Natural killer cell (primary cell): ENCODE measurements around the gene ZC3H14. TPM values are rescaled to one million over a fixed set of nuclear protein-coding genes. Genes with fewer than 3 reads are reported as not detected.

ENCODE experiments used
- ATAC-seq, 3 donors: fragments of 150-1000 bp in 2 of 3; fragments of 200-7000 bp in 1 of 3; cut with Tn5 transposase; 1 replicate in 1 of 3; 2 replicates in 2 of 3; pipeline ENCODE4 v1.10.0; 2021; ENCODE audit warnings: mild to moderate bottlenecking in 2 of 3, moderate library complexity in 2 of 3
- DNase-seq, 2 donors: peaks; one replicate each; pipeline versions ENCODE4 v3.0.0 to v3.0.0-alpha.2; 2013 to 2021; ENCODE audit warnings: mixed read lengths in 1 of 2
- H3K27ac ChIP-seq: one replicate; pipeline ENCODE4 v1.5.1; 2013; ENCODE audit warnings: mild to moderate bottlenecking, low read length
- H3K27me3 ChIP-seq: one replicate; pipeline ENCODE4 v1.6.1; 2013; ENCODE audit warnings: low read length; ENCODE audit not compliant: control insufficient read depth, insufficient read depth
- H3K36me3 ChIP-seq: one replicate; pipeline ENCODE4 v1.6.1; 2013; ENCODE audit warnings: low read length; ENCODE audit not compliant: control insufficient read depth, insufficient read depth
- H3K4me1 ChIP-seq: one replicate; pipeline ENCODE4 v1.6.1; 2013; ENCODE audit warnings: low read length; ENCODE audit not compliant: control insufficient read depth, insufficient read depth
- H3K4me3 ChIP-seq: one replicate; pipeline ENCODE4 v1.5.1; 2013; ENCODE audit warnings: low read length
- H3K9me3 ChIP-seq: one replicate; pipeline ENCODE4 v1.6.1; 2013; ENCODE audit warnings: low read length; ENCODE audit not compliant: control insufficient read depth, insufficient read depth
- H3K27ac Mint-ChIP-seq, 2 donors: one replicate each; pipeline ENCODE4 v1.8.0; 2022; ENCODE audit warnings: mild to moderate bottlenecking in 2 of 2, mixed read lengths in 2 of 2, moderate library complexity in 1 of 2
- H3K27me3 Mint-ChIP-seq, 2 donors: one replicate each; pipeline ENCODE4 v1.8.0; 2022; ENCODE audit warnings: low read depth in 2 of 2, mixed read lengths in 2 of 2
- H3K36me3 Mint-ChIP-seq: one replicate; pipeline ENCODE4 v1.8.0; 2022; ENCODE audit warnings: mixed read lengths
- H3K4me1 Mint-ChIP-seq, 2 donors: one replicate each; pipeline ENCODE4 v1.8.0; 2022; ENCODE audit warnings: mixed read lengths in 2 of 2
- H3K4me3 Mint-ChIP-seq: one replicate; pipeline ENCODE4 v1.8.0; 2022; ENCODE audit warnings: mild to moderate bottlenecking, moderate library complexity, mixed read lengths
- H3K9me3 Mint-ChIP-seq, 2 donors: one replicate each; pipeline ENCODE4 v1.8.0; 2022; ENCODE audit warnings: mixed read lengths in 2 of 2
- CTCF ChIP-seq: fragments of 200-600 bp; IDR thresholded peaks from one replicate; pipeline ENCODE4 v1.8.0; 2022; ENCODE audit warnings: antibody characterized with exemption
- WGBS: methylation state at CpG from one replicate; pipeline ENCODE4 v1.1.7; 2013; ENCODE audit warnings: missing lambda C conversion rate; ENCODE audit not compliant: insufficient coverage; 5-methylcytosine and 5-hydroxymethylcytosine counted together
- intact Hi-C: fragments of 100-400 bp; cut with micrococcal nuclease; formaldehyde crosslinking; loops from one replicate; pipeline ENCODE4 v1.14.2; 2022
- total RNA-seq, 4 donors: library from RNA; stranded (reverse); fragments of 120-200 nt in 1 of 4; gene quantifications; one replicate each; pipeline versions ENCODE4 v1.2.3 to v1.2.4, GENCODE V29; 2013 to 2022

ZC3H14 gene
- total RNA-seq, 3 donors from 2014 or later (not counting 1 experiment from before 2014, with no cell fraction given) = 44.1 to 54.5 (median 53.4) TPM

GRCh38 chr14:88535813-88536212 is 27.0 kb upstream of the ZC3H14 start:
- H3K9me3 Mint-ChIP-seq = no peaks in the 10 kb centered on the region
- Histone ChIP-seq H3K27ac (no peak overlapping the region), H3K27me3 (no peaks in the 10 kb centered on the region), H3K9me3 (no peaks in the 10 kb centered on the region), H3K36me3 (no peaks in the 10 kb centered on the region), H3K4me1 (no peaks in the 10 kb centered on the region), H3K4me3 (no peak overlapping the region)
- H3K36me3 Mint-ChIP-seq = no peaks in the 10 kb centered on the region
- no peaks in the 10 kb centered on the region for H3K4me1 Mint-ChIP-seq
- peaks cover 5 to 24% of the 10 kb centered on the region in 2 donors for H3K27me3 Mint-ChIP-seq
- intact Hi-C loops = no loop called here
- H3K4me3 Mint-ChIP-seq = no peak overlapping the region
- no peak for ATAC-seq
- no peak for DNase-seq
- no peak for TF ChIP-seq CTCF
- WGBS = 72% methylated on average over 4 of the region's 4 CpGs
- H3K27ac Mint-ChIP-seq = no peak overlapping the region

DNA sequence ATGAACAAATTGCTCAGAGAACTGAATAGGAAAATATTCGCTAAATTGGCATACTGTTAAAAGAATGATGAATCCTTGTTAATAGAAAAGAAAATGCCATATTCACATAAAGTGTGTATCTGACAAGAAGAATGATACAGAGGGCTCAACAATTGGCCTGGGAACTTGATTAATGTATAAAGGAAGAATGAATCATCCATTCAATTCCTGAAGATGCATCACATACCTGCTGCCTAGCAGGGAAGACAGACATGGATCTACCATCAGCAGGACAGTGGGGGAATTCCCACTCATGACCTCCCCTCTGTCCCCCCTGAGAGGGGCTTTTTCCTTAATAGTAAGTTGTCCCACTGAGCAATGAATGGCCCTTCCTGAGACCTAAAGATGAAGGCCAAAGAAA is 21.5 kb upstream of the ZC3H14 start:
- 100% methylated on average over 1 of the region's 1 CpG for WGBS
- no peaks in the 10 kb centered on the region for H3K27me3 ChIP-seq
- DNase-seq (no peak), ATAC-seq (no peak)
- no peak overlapping the region for H3K4me3 Mint-ChIP-seq
- intact Hi-C loops = no loop called here
- H3K36me3 Mint-ChIP-seq = no peaks in the 10 kb centered on the region
- H3K9me3 Mint-ChIP-seq = no peaks in the 10 kb centered on the region
- no peaks in the 10 kb centered on the region for H3K9me3 ChIP-seq
- no peak overlapping the region for H3K27ac ChIP-seq
- no peaks in the 10 kb centered on the region for H3K4me1 ChIP-seq
- no peaks in the 10 kb centered on the region for H3K36me3 ChIP-seq
- no peaks in the 10 kb centered on the region for H3K4me1 Mint-ChIP-seq
- H3K4me3 ChIP-seq = no peak overlapping the region
- H3K27me3 Mint-ChIP-seq = peaks cover 8 to 46% of the 10 kb centered on the region in 2 donors
- H3K27ac Mint-ChIP-seq = no peak overlapping the region
- no peak for TF ChIP-seq CTCF

DNA sequence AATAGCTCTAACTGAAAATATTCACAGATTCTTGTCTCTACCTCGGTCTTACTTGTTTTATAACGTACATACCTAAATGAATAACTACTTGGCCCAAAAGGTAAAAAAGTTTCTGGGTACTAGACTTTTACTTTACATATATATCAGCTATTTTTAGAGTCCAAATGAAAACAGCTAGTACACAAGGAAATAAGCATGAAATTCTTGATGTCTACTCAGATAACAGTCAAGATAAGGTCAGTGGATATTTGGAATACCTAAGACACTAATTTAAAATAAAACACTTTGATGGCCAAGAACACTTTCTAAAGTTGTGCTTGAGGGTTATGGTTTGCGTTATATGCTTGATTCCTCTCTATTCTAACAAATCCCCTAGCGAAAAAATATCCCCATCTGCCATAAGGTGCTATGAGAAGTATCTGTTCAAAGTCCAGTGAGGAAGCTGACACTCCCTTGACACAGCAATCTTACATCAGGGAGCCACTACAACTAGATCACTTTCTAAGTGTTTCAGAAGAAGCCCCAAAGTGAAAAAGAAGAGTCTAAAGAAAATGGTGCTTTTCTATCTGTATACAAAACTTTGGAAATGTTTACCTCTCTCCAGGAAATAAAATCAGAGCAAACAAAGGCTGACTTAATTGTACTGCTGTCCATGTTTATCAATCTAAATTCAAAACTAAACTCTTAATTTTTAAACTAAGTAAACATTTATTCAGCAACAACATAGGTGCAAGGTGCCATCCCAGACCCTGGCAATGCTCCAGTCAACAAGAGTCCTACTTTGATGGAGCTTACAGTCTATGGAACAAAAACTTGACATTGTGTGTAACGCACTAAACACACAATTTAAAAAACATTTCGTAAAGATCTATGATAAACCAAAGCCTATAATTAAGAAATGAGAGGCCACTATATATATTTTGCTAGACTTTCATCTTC is 19.7 kb upstream of the ZC3H14 start:
- WGBS = 95% methylated on average over 2 of the region's 6 CpGs
- Mint-ChIP-seq H3K36me3 (no peaks in the 10 kb centered on the region), H3K27ac (no peak overlapping the region), H3K4me3 (no peak overlapping the region), H3K9me3 (no peaks in the 10 kb centered on the region), H3K4me1 (no peaks in the 10 kb centered on the region), H3K27me3 (peaks cover 13 to 39% of the 10 kb centered on the region in 2 donors)
- intact Hi-C loops = no loop called here
- H3K4me1 ChIP-seq = no peaks in the 10 kb centered on the region
- no peaks in the 10 kb centered on the region for H3K27me3 ChIP-seq
- no peak for DNase-seq
- H3K27ac ChIP-seq = no peak overlapping the region
- H3K9me3 ChIP-seq = no peaks in the 10 kb centered on the region
- TF ChIP-seq CTCF = no peak
- no peaks in the 10 kb centered on the region for H3K36me3 ChIP-seq
- H3K4me3 ChIP-seq = no peak overlapping the region
- no peak for ATAC-seq
